Peyer's patch (tissue), 4 donors: ENCODE results near the gene FABP7. TPM values are rescaled to one million over a fixed set of nuclear protein-coding genes. Genes with fewer than 3 reads are reported as not detected.

Experiments used
- DNase-seq, 3 donors: peaks; one replicate each; pipeline ENCODE4 v3.0.0-alpha.2; 2017 to 2019
- H3K27ac ChIP-seq, 4 donors: fragments of 200-600 bp; sonication (generic); one replicate each; pipeline ENCODE4 v1.5.1; 2016 to 2019
- H3K27me3 ChIP-seq, 2 donors: fragments of 200-600 bp; sonication (generic); one replicate each; pipeline ENCODE4 v1.5.1; 2019
- H3K36me3 ChIP-seq, 3 donors: fragments of 200-600 bp; sonication (generic); one replicate each; pipeline ENCODE4 v1.5.1; 2016 to 2019
- H3K4me1 ChIP-seq, 4 donors: fragments of 200-600 bp; sonication (generic); one replicate each; pipeline ENCODE4 v1.5.1; 2016 to 2019
- H3K4me3 ChIP-seq, 4 donors: fragments of 200-600 bp; sonication (generic); 1 replicate in 3 of 4; 2 replicates in 1 of 4; pipeline ENCODE4 v1.5.1; 2016 to 2019; ENCODE audit warnings: mild to moderate bottlenecking in 1 of 4
- H3K9me3 ChIP-seq, 4 donors: fragments of 200-600 bp; sonication (generic); one replicate each; pipeline ENCODE4 v1.5.1; 2016 to 2019; ENCODE audit warnings: mild to moderate bottlenecking in 1 of 4
- CTCF ChIP-seq, 6 experiments: fragments of 450-650 bp in 4 of 6; fragments of 200-600 bp in 2 of 6; sonication (generic) in 1 of 6; IDR thresholded peaks; one replicate each; pipeline ENCODE4 v1.5.1; 2017 to 2019; ENCODE audit warnings: antibody characterized with exemption in 6 of 6, mild to moderate bottlenecking in 3 of 6, moderate library complexity in 1 of 6
- POLR2A ChIP-seq, 2 donors: fragments of 450-650 bp; IDR thresholded peaks; one replicate each; pipeline ENCODE4 v1.5.1; 2017; ENCODE audit warnings: antibody characterized with exemption in 2 of 2, mild to moderate bottlenecking in 2 of 2, moderate library complexity in 2 of 2
- total RNA-seq, 4 donors: library from RNA; depleted of rRNA; stranded (reverse); fragments of >200 nt; gene quantifications; one replicate each; pipeline ENCODE4 v1.1.0, GENCODE V29; 2016

The FABP7 gene
- total RNA-seq, 4 donors from 2014 or later, result not detected

GRCh38 chr6:122760330-122760729, 19.2 kb upstream of the FABP7 start:
- no peaks in the 10 kb centered on the region for H3K36me3 ChIP-seq
- no peaks in the 10 kb centered on the region for H3K9me3 ChIP-seq
- TF ChIP-seq POLR2A (IDR thresholded peaks at IDR 0.05) (no peak), CTCF (IDR thresholded peaks at IDR 0.05) (no peak)
- no peak overlapping the region for H3K27ac ChIP-seq
- H3K27me3 ChIP-seq, result no peaks in the 10 kb centered on the region
- no peak for DNase-seq
- no peaks in the 10 kb centered on the region for H3K4me1 ChIP-seq
- no peak overlapping the region for H3K4me3 ChIP-seq

DNA sequence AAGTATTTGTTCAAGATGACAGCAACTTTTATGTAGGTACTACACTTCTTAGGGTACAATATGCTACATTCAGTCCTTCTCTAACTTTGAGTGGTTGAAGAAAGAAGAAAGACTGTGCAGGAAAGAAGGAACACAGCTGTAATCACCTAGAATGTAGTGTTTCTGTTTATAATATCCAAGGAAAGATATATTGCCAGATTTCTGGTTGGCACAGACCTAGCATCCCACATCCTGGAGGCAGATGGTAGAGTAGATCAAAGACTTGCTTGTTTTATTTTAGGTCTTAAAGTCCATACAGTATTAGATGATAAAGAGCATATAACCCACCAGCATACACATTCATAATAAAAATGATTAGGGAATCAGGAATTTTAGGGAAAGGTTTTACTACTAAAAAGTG, 13.3 kb upstream of the FABP7 start:
- Histone ChIP-seq H3K27me3 (no peaks in the 10 kb centered on the region), H3K9me3 (no peaks in the 10 kb centered on the region), H3K4me1 (peaks cover 0 to 7% (median 0%) of the 10 kb centered on the region in 4 donors), H3K27ac (no peak overlapping the region), H3K36me3 (no peaks in the 10 kb centered on the region), H3K4me3 (no peak overlapping the region)
- DNase-seq, result no peak
- TF ChIP-seq POLR2A (IDR thresholded peaks at IDR 0.05), result no peak
- TF ChIP-seq CTCF (IDR thresholded peaks at IDR 0.05), result no peak

GRCh38 chr6:122770835-122771601, 8.5 kb upstream of the FABP7 start:
- Histone ChIP-seq H3K36me3 (no peaks in the 10 kb centered on the region), H3K27me3 (no peaks in the 10 kb centered on the region), H3K9me3 (no peaks in the 10 kb centered on the region), H3K4me3 (no peak overlapping the region), H3K27ac (peak overlapping the region in 2 of 4 donors; percentile 67 to 76), H3K4me1 (peaks cover 0 to 21% (median 0%) of the 10 kb centered on the region in 4 donors)
- TF ChIP-seq CTCF (IDR thresholded peaks at IDR 0.05), result peak in 2 of 6 experiments; percentile 36 to 48
- TF ChIP-seq POLR2A (IDR thresholded peaks at IDR 0.05), result peak in 1 of 2 donors; percentile 51
- DNase-seq, result no peak

DNA sequence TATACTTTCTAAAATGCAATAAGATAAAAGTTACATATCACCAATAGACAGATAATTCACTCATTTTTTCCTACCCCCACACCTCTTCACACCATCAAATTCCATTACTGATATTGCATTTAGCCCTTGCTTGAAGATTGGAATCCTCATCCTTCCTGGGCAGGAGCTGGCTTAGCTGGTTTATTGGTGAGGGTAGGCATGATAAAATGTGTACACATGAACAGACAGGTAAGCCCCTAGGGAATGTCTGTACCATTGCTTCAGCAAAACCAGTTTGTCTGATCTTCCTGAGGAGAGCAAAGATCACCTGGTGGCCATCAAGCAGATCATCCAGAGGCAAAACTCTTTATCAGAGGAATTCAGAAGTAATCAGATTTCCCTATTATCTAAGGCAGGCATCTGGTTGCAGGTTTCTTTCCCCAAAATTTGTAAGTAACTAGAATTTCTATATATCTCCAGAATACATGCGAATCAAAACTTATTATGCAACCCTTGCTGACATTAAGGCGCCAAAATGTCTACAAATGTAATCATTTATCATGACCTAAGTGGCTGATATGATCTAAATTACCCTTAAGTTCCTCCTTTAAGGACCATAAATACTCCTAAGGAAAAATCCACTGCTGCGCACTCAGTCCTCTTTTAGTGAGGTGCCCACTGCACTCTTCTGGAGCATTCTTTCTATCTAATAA, 6.6 kb upstream of the FABP7 start:
- no peak overlapping the region for H3K4me3 ChIP-seq
- peaks cover 0 to 21% (median 0%) of the 10 kb centered on the region in 4 donors for H3K4me1 ChIP-seq
- H3K27ac ChIP-seq, result peak overlapping the region in 2 of 4 donors; percentile 39 to 66
- no peaks in the 10 kb centered on the region for H3K9me3 ChIP-seq
- no peaks in the 10 kb centered on the region for H3K27me3 ChIP-seq
- no peaks in the 10 kb centered on the region for H3K36me3 ChIP-seq
- DNase-seq, result no peak
- no peak for TF ChIP-seq POLR2A (IDR thresholded peaks at IDR 0.05)
- peak in 3 of 6 experiments; percentile 38 to 43 (median 38) for TF ChIP-seq CTCF (IDR thresholded peaks at IDR 0.05)

DNA sequence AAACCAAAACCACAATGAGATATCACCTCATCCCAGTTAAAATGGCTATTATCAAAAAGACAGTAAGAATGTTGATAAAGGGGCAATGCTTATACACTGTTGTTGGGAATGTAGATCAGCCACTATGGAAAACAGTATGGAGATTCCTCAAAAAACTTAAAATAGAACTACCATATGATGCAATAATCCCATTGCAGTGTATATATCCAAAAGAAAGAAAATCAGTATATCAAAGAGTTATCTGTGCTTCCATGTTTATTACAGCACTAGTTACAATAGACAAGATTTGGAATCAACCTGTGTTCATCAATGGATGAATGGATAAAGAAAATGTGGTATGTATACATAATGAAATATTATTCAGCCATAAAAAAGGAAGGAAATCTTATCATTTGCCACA, 3.5 kb upstream of the FABP7 start:
- TF ChIP-seq POLR2A (IDR thresholded peaks at IDR 0.05) (no peak), CTCF (IDR thresholded peaks at IDR 0.05) (no peak)
- Histone ChIP-seq H3K9me3 (no peaks in the 10 kb centered on the region), H3K27ac (no peak overlapping the region), H3K27me3 (no peaks in the 10 kb centered on the region), H3K4me1 (peaks cover 0 to 15% (median 0%) of the 10 kb centered on the region in 4 donors), H3K36me3 (no peaks in the 10 kb centered on the region), H3K4me3 (no peak overlapping the region)
- DNase-seq, result no peak
